ENCODE data around the gene CENPF. TPM values are rescaled to one million over a fixed set of nuclear protein-coding genes. Genes with fewer than 3 reads are reported as not detected.
A peak's percentile ranks its signal among the peaks of the same experiment; 100 is the strongest.

CENPF gene
- total and polyA plus RNA-seq, 4 donors: 1.2 to 9.7 (median 1.9) TPM

- TF ChIP-seq, protein P1, sequence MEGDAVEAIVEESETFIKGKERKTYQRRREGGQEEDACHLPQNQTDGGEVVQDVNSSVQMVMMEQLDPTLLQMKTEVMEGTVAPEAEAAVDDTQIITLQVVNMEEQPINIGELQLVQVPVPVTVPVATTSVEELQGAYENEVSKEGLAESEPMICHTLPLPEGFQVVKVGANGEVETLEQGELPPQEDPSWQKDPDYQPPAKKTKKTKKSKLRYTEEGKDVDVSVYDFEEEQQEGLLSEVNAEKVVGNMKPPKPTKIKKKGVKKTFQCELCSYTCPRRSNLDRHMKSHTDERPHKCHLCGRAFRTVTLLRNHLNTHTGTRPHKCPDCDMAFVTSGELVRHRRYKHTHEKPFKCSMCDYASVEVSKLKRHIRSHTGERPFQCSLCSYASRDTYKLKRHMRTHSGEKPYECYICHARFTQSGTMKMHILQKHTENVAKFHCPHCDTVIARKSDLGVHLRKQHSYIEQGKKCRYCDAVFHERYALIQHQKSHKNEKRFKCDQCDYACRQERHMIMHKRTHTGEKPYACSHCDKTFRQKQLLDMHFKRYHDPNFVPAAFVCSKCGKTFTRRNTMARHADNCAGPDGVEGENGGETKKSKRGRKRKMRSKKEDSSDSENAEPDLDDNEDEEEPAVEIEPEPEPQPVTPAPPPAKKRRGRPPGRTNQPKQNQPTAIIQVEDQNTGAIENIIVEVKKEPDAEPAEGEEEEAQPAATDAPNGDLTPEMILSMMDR (IDR thresholded peaks at IDR 0.05; ENCODE audit: control extremely low read depth, extremely low read depth): no peak
- H3K4me1 ChIP-seq (ENCODE audit: control insufficient read depth in 5 of 5, insufficient read depth in 5 of 5, low read length in 5 of 5): peaks cover 0 to 8% (median 0%) of the 10 kb centered on the region in 5 donors
- ATAC-seq (ENCODE audit: insufficient read depth, low FRiP score) (no peak), DNase-seq (no peak)
- H3K36me3 ChIP-seq (ENCODE audit: control insufficient read depth in 4 of 4, insufficient read depth in 4 of 4, low read length in 4 of 4): peaks cover 0 to 20% (median 8%) of the 10 kb centered on the region in 4 donors
- H3K4me3 ChIP-seq: no peak overlapping the region
- WGBS, 2 donors: 92 to 96% methylated on average over 2 of the region's 2 CpGs
- H3K27me3 ChIP-seq (ENCODE audit: control insufficient read depth in 3 of 3, insufficient read depth in 3 of 3, low read length in 2 of 3): no peaks in the 10 kb centered on the region
- H3K9me3 ChIP-seq (ENCODE audit: control insufficient read depth in 4 of 4, insufficient read depth in 3 of 4, low read length in 3 of 4): no peaks in the 10 kb centered on the region
- H3K27ac ChIP-seq (ENCODE audit: low read depth in 1 of 2, low read length in 1 of 2): no peak overlapping the region
- H3K9ac ChIP-seq (ENCODE audit: insufficient read depth in 1 of 2, low read length in 2 of 2): no peak overlapping the region
Measured at GRCh38 chr1:214657299-214657698, 54.3 kb downstream of the CENPF start.

- 55 to 63% methylated on average over 1 of the region's 1 CpG for WGBS, 2 donors
- Histone ChIP-seq H3K4me1 (ENCODE audit: control insufficient read depth in 5 of 5, insufficient read depth in 5 of 5, low read length in 5 of 5) (peaks cover 0 to 8% (median 0%) of the 10 kb centered on the region in 5 donors), H3K36me3 (ENCODE audit: control insufficient read depth in 4 of 4, insufficient read depth in 4 of 4, low read length in 4 of 4) (peaks cover 0 to 20% (median 10%) of the 10 kb centered on the region in 4 donors), H3K9me3 (ENCODE audit: control insufficient read depth in 4 of 4, insufficient read depth in 3 of 4, low read length in 3 of 4) (no peaks in the 10 kb centered on the region), H3K4me3 (no peak overlapping the region), H3K27me3 (ENCODE audit: control insufficient read depth in 3 of 3, insufficient read depth in 3 of 3, low read length in 2 of 3) (no peaks in the 10 kb centered on the region), H3K27ac (ENCODE audit: low read depth in 1 of 2, low read length in 1 of 2) (no peak overlapping the region), H3K9ac (ENCODE audit: insufficient read depth in 1 of 2, low read length in 2 of 2) (no peak overlapping the region)
- ATAC-seq (ENCODE audit: insufficient read depth, low FRiP score): no peak
- no peak for DNase-seq
- TF ChIP-seq, protein P1 (IDR thresholded peaks at IDR 0.05; ENCODE audit: control extremely low read depth, extremely low read depth): no peak
Measured at GRCh38 chr1:214658175-214658574, 55.2 kb downstream of the CENPF start.

DNA sequence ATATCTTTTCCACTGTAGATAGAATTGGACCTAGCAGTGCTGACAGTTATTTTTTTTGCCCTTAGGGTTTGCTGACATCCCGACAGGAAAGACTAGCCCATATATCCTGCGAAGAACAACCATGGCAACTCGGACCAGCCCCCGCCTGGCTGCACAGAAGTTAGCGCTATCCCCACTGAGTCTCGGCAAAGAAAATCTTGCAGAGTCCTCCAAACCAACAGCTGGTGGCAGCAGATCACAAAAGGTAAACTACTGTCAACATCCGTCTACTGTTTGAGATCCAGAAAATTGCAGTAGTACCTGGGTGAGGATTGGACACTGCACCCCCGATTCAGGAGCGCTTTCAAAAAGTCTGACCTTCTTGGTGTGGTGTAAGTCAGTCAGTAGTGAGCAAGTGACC is 55.8 kb downstream of the CENPF start:
- H3K4me1 ChIP-seq (ENCODE audit: control insufficient read depth in 5 of 5, insufficient read depth in 5 of 5, low read length in 5 of 5): peaks cover 0 to 8% (median 0%) of the 10 kb centered on the region in 5 donors
- peaks cover 0 to 20% (median 10%) of the 10 kb centered on the region in 4 donors for H3K36me3 ChIP-seq (ENCODE audit: control insufficient read depth in 4 of 4, insufficient read depth in 4 of 4, low read length in 4 of 4)
- no peaks in the 10 kb centered on the region for H3K9me3 ChIP-seq (ENCODE audit: control insufficient read depth in 4 of 4, insufficient read depth in 3 of 4, low read length in 3 of 4)
- no peak overlapping the region for H3K27ac ChIP-seq (ENCODE audit: low read depth in 1 of 2, low read length in 1 of 2)
- no peak overlapping the region for H3K4me3 ChIP-seq
- WGBS, 2 donors: 89 to 93% methylated on average over 9 of the region's 9 CpGs
- no peaks in the 10 kb centered on the region for H3K27me3 ChIP-seq (ENCODE audit: control insufficient read depth in 3 of 3, insufficient read depth in 3 of 3, low read length in 2 of 3)
- ATAC-seq (ENCODE audit: insufficient read depth, low FRiP score): no peak
- TF ChIP-seq, protein P1 (IDR thresholded peaks at IDR 0.05; ENCODE audit: control extremely low read depth, extremely low read depth): no peak
- H3K9ac ChIP-seq (ENCODE audit: insufficient read depth in 1 of 2, low read length in 2 of 2): no peak overlapping the region
- peak; percentile 27 to 34 (median 33) for DNase-seq

GRCh38 chr1:214660190-214660589 is 57.2 kb downstream of the CENPF start:
- ATAC-seq (ENCODE audit: insufficient read depth, low FRiP score) (no peak), DNase-seq (peak in 1 of 3 donors; percentile 18)
- WGBS, 2 donors: 89 to 93% methylated on average over 2 of the region's 2 CpGs
- no peak overlapping the region for H3K9ac ChIP-seq (ENCODE audit: insufficient read depth in 1 of 2, low read length in 2 of 2)
- H3K27me3 ChIP-seq (ENCODE audit: control insufficient read depth in 3 of 3, insufficient read depth in 3 of 3, low read length in 2 of 3): no peaks in the 10 kb centered on the region
- peaks cover 0 to 8% (median 0%) of the 10 kb centered on the region in 5 donors for H3K4me1 ChIP-seq (ENCODE audit: control insufficient read depth in 5 of 5, insufficient read depth in 5 of 5, low read length in 5 of 5)
- H3K9me3 ChIP-seq (ENCODE audit: control insufficient read depth in 4 of 4, insufficient read depth in 3 of 4, low read length in 3 of 4): no peaks in the 10 kb centered on the region
- TF ChIP-seq, protein P1 (IDR thresholded peaks at IDR 0.05; ENCODE audit: control extremely low read depth, extremely low read depth): no peak
- peaks cover 0 to 23% (median 9%) of the 10 kb centered on the region in 4 donors for H3K36me3 ChIP-seq (ENCODE audit: control insufficient read depth in 4 of 4, insufficient read depth in 4 of 4, low read length in 4 of 4)
- H3K4me3 ChIP-seq: no peak overlapping the region
- H3K27ac ChIP-seq (ENCODE audit: low read depth in 1 of 2, low read length in 1 of 2): no peak overlapping the region
